H1 (cell line): Measurements from ENCODE around the gene ARSI.

Experiments used
- ATF3 ChIP-seq: IDR thresholded peaks from 2 replicates; pipeline ENCODE4 v1.6.1; 2011; ENCODE audit warnings: low read depth, mild to moderate bottlenecking, low read length; ENCODE audit not compliant: insufficient read depth
- CHD2 ChIP-seq: IDR thresholded peaks from 2 replicates; pipeline ENCODE4 v1.6.1; 2012; ENCODE audit warnings: low read length, improper control_type of control experiment
- CTBP2 ChIP-seq: IDR thresholded peaks from 2 replicates; pipeline ENCODE4 v1.7.0; 2011; ENCODE audit warnings: borderline replicate concordance, mild to moderate bottlenecking, moderate library complexity, mixed read lengths, low read length; ENCODE audit not compliant: insufficient read depth, insufficient read length
- CTCF ChIP-seq, 3 experiments: IDR thresholded peaks; 1 replicate in 2 of 3; 2 replicates in 1 of 3; pipeline versions ENCODE4 v1.5.1 to v1.6.1; 2011; ENCODE audit warnings: low read length in 3 of 3, mild to moderate bottlenecking in 3 of 3, inconsistent platforms in 2 of 3, low read depth in 1 of 3, moderate library complexity in 1 of 3; ENCODE audit not compliant: insufficient read depth in 1 of 3; ENCODE audit errors: control extremely low read depth in 1 of 3
- NANOG ChIP-seq: IDR thresholded peaks from 2 replicates; pipeline ENCODE4 v1.6.1; 2011; ENCODE audit warnings: low read length, low read depth, mild to moderate bottlenecking, inconsistent platforms; ENCODE audit not compliant: insufficient read depth, poor library complexity, severe bottlenecking
- POLR2AphosphoS5 ChIP-seq: IDR thresholded peaks from 2 replicates; pipeline ENCODE4 v1.6.1; 2011; ENCODE audit warnings: low read depth, low read length
- RAD21 ChIP-seq, 2 experiments: IDR thresholded peaks in 1 of 2; conservative IDR thresholded peaks in 1 of 2; 2 replicates each; pipeline ENCODE4 v1.6.1; 2011; ENCODE audit warnings: low read depth in 2 of 2, low read length in 2 of 2, improper control_type of control experiment in 1 of 2, inconsistent platforms in 1 of 2, mild to moderate bottlenecking in 1 of 2, moderate library complexity in 1 of 2
- RBBP5 ChIP-seq: IDR thresholded peaks from 2 replicates; pipeline ENCODE4 v1.7.1; 2012; ENCODE audit warnings: low read depth, mild to moderate bottlenecking, inconsistent platforms, low read length, moderate library complexity, borderline replicate concordance
- RFX5 ChIP-seq: IDR thresholded peaks from 2 replicates; pipeline ENCODE4 v1.6.1; 2011; ENCODE audit warnings: low read depth, low read length, improper control_type of control experiment, borderline replicate concordance
- SIN3A ChIP-seq, 2 experiments: IDR thresholded peaks in 1 of 2; conservative IDR thresholded peaks in 1 of 2; 2 replicates each; pipeline ENCODE4 v1.6.1; 2011 to 2012; ENCODE audit warnings: low read length in 2 of 2, improper control_type of control experiment in 1 of 2, low read depth in 1 of 2, mild to moderate bottlenecking in 1 of 2
- SIRT6 ChIP-seq: IDR thresholded peaks from one replicate; pipeline ENCODE4 v1.7.1; 2012; ENCODE audit warnings: low read length, inconsistent platforms
- TEAD4 ChIP-seq: IDR thresholded peaks from 2 replicates; pipeline ENCODE4 v1.6.1; 2012; ENCODE audit warnings: low read depth, low read length, inconsistent platforms, mixed read lengths

GRCh38 chr5:150285114-150285513 lies 17.6 kb downstream of the ARSI start:
- TF ChIP-seq RAD21 (IDR thresholded peaks at IDR 0.05 in 1 of 2, conservative IDR thresholded peaks at IDR 0.05 in 1 of 2; ENCODE audit: low read depth in 2 of 2, low read length in 2 of 2) (no peak), RFX5 (no peak), CTCF (IDR thresholded peaks at IDR 0.05; ENCODE audit: control extremely low read depth in 1 of 3, insufficient read depth in 1 of 3, low read depth in 1 of 3, low read length in 3 of 3) (no peak), CTBP2 (no peak), POLR2AphosphoS5 (no peak), TEAD4 (no peak), SIRT6 (no peak), ATF3 (no peak), RBBP5 (no peak), SIN3A (conservative IDR thresholded peaks at IDR 0.05 in 1 of 2, IDR thresholded peaks at IDR 0.05 in 1 of 2; ENCODE audit: low read depth in 1 of 2, low read length in 2 of 2) (no peak), CHD2 (no peak), NANOG (no peak)
